Renal cortical epithelial cell (primary cell): ENCODE measurements around the gene CUL9. TPM values are rescaled to one million over a fixed set of nuclear protein-coding genes. Genes with fewer than 3 reads are reported as not detected.

ENCODE experiments used
- DNase-seq: peaks from one replicate; pipeline ENCODE4 v3.0.0-alpha.2; 2011; ENCODE audit warnings: low read depth
- total RNA-seq: library from RNA; depleted of rRNA; stranded (reverse); fragments of >200 nt; gene quantifications from 2 replicates; pipeline ENCODE4 v1.2.3, GENCODE V29; 2014

CUL9 gene
- total RNA-seq, 1 donor from 2014 or later = 43.4 TPM

GRCh38 chr6:43199912-43200311 lies 17.9 kb downstream of the CUL9 start:
- DNase-seq = no peak

- DNase-seq = no peak
Observed at GRCh38 chr6:43200541-43200940, 18.5 kb downstream of the CUL9 start.

GRCh38 chr6:43202451-43202850 lies 20.5 kb downstream of the CUL9 start:
- no peak for DNase-seq

- no peak for DNase-seq
Observed at GRCh38 chr6:43203029-43203717, 21.2 kb downstream of the CUL9 start.

GRCh38 chr6:43203718-43204095 lies 21.7 kb downstream of the CUL9 start:
- DNase-seq = no peak

GRCh38 chr6:43204271-43205105 lies 22.5 kb downstream of the CUL9 start:
- DNase-seq = no peak

GRCh38 chr6:43205849-43206248 lies 23.9 kb downstream of the CUL9 start:
- DNase-seq = no peak

- no peak for DNase-seq
Observed at GRCh38 chr6:43207286-43207685, 25.3 kb downstream of the CUL9 start.

- peak; percentile 57 for DNase-seq
Observed at GRCh38 chr6:43211955-43212354, 30.0 kb downstream of the CUL9 start.

GRCh38 chr6:43213431-43213830 lies 31.4 kb downstream of the CUL9 start:
- no peak for DNase-seq

- DNase-seq = no peak
Observed at GRCh38 chr6:43215066-43215465, 33.1 kb downstream of the CUL9 start.

- DNase-seq = no peak
Observed at GRCh38 chr6:43216200-43216599, 34.2 kb downstream of the CUL9 start.

GRCh38 chr6:43217351-43217750 lies 35.4 kb downstream of the CUL9 start:
- no peak for DNase-seq

GRCh38 chr6:43219119-43219518 lies 37.1 kb downstream of the CUL9 start:
- DNase-seq = no peak

GRCh38 chr6:43219814-43220213 lies 37.8 kb downstream of the CUL9 start:
- no peak for DNase-seq

- DNase-seq = no peak
Observed at GRCh38 chr6:43220439-43220951, 38.5 kb downstream of the CUL9 start.

GRCh38 chr6:43221046-43221972 lies 39.3 kb downstream of the CUL9 start:
- peak; percentile 10 for DNase-seq

- DNase-seq = no peak
Observed at GRCh38 chr6:43222418-43223059, 40.5 kb downstream of the CUL9 start.

- no peak for DNase-seq
Observed at GRCh38 chr6:43223175-43223574, 41.2 kb downstream of the CUL9 start.

- DNase-seq = no peak
Observed at GRCh38 chr6:43226192-43226851, 44.3 kb downstream of the CUL9 start.
